ENCODE data around the gene ATAD3A. TPM values are rescaled to one million over a fixed set of nuclear protein-coding genes. Genes with fewer than 3 reads are reported as not detected.

ATAD3A gene
- total and polyA plus RNA-seq, 9 donors = 2.8 to 23.9 (median 16.9) TPM

- H3K4me3 ChIP-seq = peak overlapping the region; percentile 57
- WGBS, 3 donors = 33 to 60% (median 54%) methylated on average over 18 of the region's 18 CpGs
- DNase-seq = peak in 1 of 5 donors; percentile 50
- H3K36me3 ChIP-seq = no peaks in the 10 kb centered on the region
- TF ChIP-seq CTCF (IDR thresholded peaks at IDR 0.05) (no peak), EP300 (IDR thresholded peaks at IDR 0.05) (no peak), POLR2A (IDR thresholded peaks at IDR 0.05) (no peak)
- no peaks in the 10 kb centered on the region for H3K9me3 ChIP-seq
- H3K27me3 ChIP-seq = no peaks in the 10 kb centered on the region
- H3K27ac ChIP-seq = peak overlapping the region in 1 of 2 donors; percentile 75
- intact Hi-C loops (cut with DNase I) = no loop called here
- H3K4me1 ChIP-seq (ENCODE audit: insufficient read depth) = peaks cover 11% of the 10 kb centered on the region
These were observed 27.0 kb downstream of the ATAD3A start for GRCh38 chr1:1538989-1539309.

- peak; percentile 59 to 76 (median 67) for DNase-seq
- H3K4me1 ChIP-seq (ENCODE audit: insufficient read depth) = peaks cover 11% of the 10 kb centered on the region
- peak overlapping the region; percentile 75 to 87 for H3K27ac ChIP-seq
These were observed 27.5 kb downstream of the ATAD3A start for GRCh38 chr1:1539310-1540089.

GRCh38 chr1:1540090-1540817 is 28.3 kb downstream of the ATAD3A start, which contains the start of gene TMEM240:
Gene TMEM240, minus strand, starts transcription at chr1:1540624. Its CDS starts 278 bp downstream, at chr1:1540346.
- Histone ChIP-seq H3K27ac (peak within 1 kb of the TSS; percentile 75 to 87), H3K27me3 (no peaks in the 10 kb centered on the region), H3K36me3 (no peaks in the 10 kb centered on the region), H3K4me3 (peak within 1 kb of the TSS; percentile 57), H3K9me3 (no peaks in the 10 kb centered on the region), H3K4me1 (ENCODE audit: insufficient read depth) (peaks cover 11% of the 10 kb centered on the region)
- peak; percentile 85 to 91 (median 89) for DNase-seq
- intact Hi-C loops (cut with DNase I) = no loop called here
- no peak for TF ChIP-seq CTCF (IDR thresholded peaks at IDR 0.05)
- no peak for TF ChIP-seq EP300 (IDR thresholded peaks at IDR 0.05)
- no peak for TF ChIP-seq POLR2A (IDR thresholded peaks at IDR 0.05)
- 1 to 2% (median 1%) methylated on average over 27 to 89 of the region's 100 CpGs for WGBS, 3 donors

More at GRCh38 chr1:1539310-1540089, 27.5 kb downstream of the ATAD3A start:
- intact Hi-C loops (cut with DNase I) = no loop called here
- Histone ChIP-seq H3K27me3 (no peaks in the 10 kb centered on the region), H3K9me3 (no peaks in the 10 kb centered on the region), H3K4me3 (peak overlapping the region; percentile 57), H3K36me3 (no peaks in the 10 kb centered on the region)
- TF ChIP-seq POLR2A (IDR thresholded peaks at IDR 0.05) = no peak
- TF ChIP-seq CTCF (IDR thresholded peaks at IDR 0.05) = no peak
- no peak for TF ChIP-seq EP300 (IDR thresholded peaks at IDR 0.05)
- WGBS, 3 donors = 5 to 9% (median 6%) methylated on average over 37 to 65 of the region's 66 CpGs

GRCh38 chr1:1540818-1541628 is 29.1 kb downstream of the ATAD3A start:
- intact Hi-C loops (cut with DNase I) = no loop called here
- Histone ChIP-seq H3K27me3 (no peaks in the 10 kb centered on the region), H3K4me3 (peak overlapping the region; percentile 57), H3K4me1 (ENCODE audit: insufficient read depth) (peaks cover 11% of the 10 kb centered on the region), H3K9me3 (no peaks in the 10 kb centered on the region), H3K36me3 (no peaks in the 10 kb centered on the region), H3K27ac (peak overlapping the region; percentile 75 to 87)
- DNase-seq = peak in 1 of 5 donors; percentile 55
- no peak for TF ChIP-seq CTCF (IDR thresholded peaks at IDR 0.05)
- peak; percentile 5 for TF ChIP-seq POLR2A (IDR thresholded peaks at IDR 0.05)
- no peak for TF ChIP-seq EP300 (IDR thresholded peaks at IDR 0.05)
- WGBS, 3 donors = 34 to 65% (median 42%) methylated on average over 31 to 53 of the region's 53 CpGs

Measured in ovary (tissue), 9 donors.